Stimulated activated CD8-positive, alpha-beta memory T cell treated with anti-CD3 and anti-CD28 coated beads, Interleukin-15, amount 100 ng/mL, for 4 hours (primary cell): ENCODE results near the gene WAC.
"Not testable (repeated sequence)": the region's sequence is repeated elsewhere in the genome, so short reads cannot be mapped to it uniquely, and the experiment has no call there.

ENCODE experiments used
- DNase-seq, 2 donors: peaks; one replicate each; pipeline ENCODE4 v3.0.0-alpha.2; 2020; ENCODE audit warnings: low read depth in 2 of 2

The WAC gene

GRCh38 chr10:28564905-28565304, 32.0 kb downstream of the WAC start:
- no peak for DNase-seq

GRCh38 chr10:28566458-28567015, 33.6 kb downstream of the WAC start:
- DNase-seq = no peak

GRCh38 chr10:28569506-28570159, 36.7 kb downstream of the WAC start:
- DNase-seq = no peak

- DNase-seq = no peak
Measured at GRCh38 chr10:28570598-28570997, 37.7 kb downstream of the WAC start.

GRCh38 chr10:28571265-28571664, 38.3 kb downstream of the WAC start:
- DNase-seq = no peak

- DNase-seq = not testable (repeated sequence)
Measured at GRCh38 chr10:28574214-28574613, 41.3 kb downstream of the WAC start.

- no peak for DNase-seq
Measured at GRCh38 chr10:28575852-28576251, 42.9 kb downstream of the WAC start.

GRCh38 chr10:28577506-28577905, 44.6 kb downstream of the WAC start:
- DNase-seq = no peak

- DNase-seq = no peak
Measured at GRCh38 chr10:28578454-28578853, 45.5 kb downstream of the WAC start.

GRCh38 chr10:28580825-28581224, 47.9 kb downstream of the WAC start:
- DNase-seq = no peak

GRCh38 chr10:28581916-28582315, 49.0 kb downstream of the WAC start:
- no peak for DNase-seq

GRCh38 chr10:28585076-28585475, 52.2 kb downstream of the WAC start:
- DNase-seq = no peak

- no peak for DNase-seq
Measured at GRCh38 chr10:28586176-28586575, 53.3 kb downstream of the WAC start.

GRCh38 chr10:28587270-28587969, 54.5 kb downstream of the WAC start:
- no peak for DNase-seq

GRCh38 chr10:28587970-28588290, 55.0 kb downstream of the WAC start:
- DNase-seq = no peak

GRCh38 chr10:28592953-28593352, 60.0 kb downstream of the WAC start:
- no peak for DNase-seq

- no peak for DNase-seq
Measured at GRCh38 chr10:28593811-28594210, 60.9 kb downstream of the WAC start.

- DNase-seq = no peak
Measured at GRCh38 chr10:28594406-28594805, 61.5 kb downstream of the WAC start.

GRCh38 chr10:28595613-28596012, 62.7 kb downstream of the WAC start:
- no peak for DNase-seq

GRCh38 chr10:28600056-28600455, 67.1 kb downstream of the WAC start:
- DNase-seq = no peak

- DNase-seq = no peak
Measured at GRCh38 chr10:28601012-28601411, 68.1 kb downstream of the WAC start.

GRCh38 chr10:28604567-28605536, 71.9 kb downstream of the WAC start:
- no peak for DNase-seq
